OCI-LY7 (cell line): ENCODE data around the gene VWA5B1.

ENCODE experiments used
- CTCF ChIP-seq: fragments of 200-600 bp; sonication (generic); conservative IDR thresholded peaks from 2 replicates; pipeline ENCODE4 v1.5.1; 2014; ENCODE audit warnings: mild to moderate bottlenecking, antibody characterized with exemption, low read length, moderate library complexity, mixed read lengths
- EZH2phosphoT487 ChIP-seq: fragments of 200-600 bp; sonication (generic); IDR thresholded peaks from 2 replicates; pipeline ENCODE4 v1.6.1; 2018; ENCODE audit warnings: low read depth, borderline replicate concordance, mild to moderate bottlenecking, mixed run types, antibody characterized with exemption, low read length, moderate library complexity, mixed read lengths

GRCh38 chr1:20320704-20321103, 30.0 kb downstream of the VWA5B1 start:
- TF ChIP-seq EZH2phosphoT487 (no peak), CTCF (no peak)
